ENCODE data around the gene RHCE.
"Not testable (repeated sequence)": the region's sequence is repeated elsewhere in the genome, so short reads cannot be mapped to it uniquely, and the experiment has no call there.

Gene RHCE

GRCh38 chr1:25383875-25384274 is 36.8 kb downstream of the RHCE start:
- not testable (repeated sequence) for H3K79me2 ChIP-seq (ENCODE audit: control insufficient read depth, insufficient read depth, low read length); H3K4me3 ChIP-seq (ENCODE audit: low read length); H2BK120ac ChIP-seq (ENCODE audit: low read depth, low read length); H2BK15ac ChIP-seq (replicated peaks; ENCODE audit: low read depth); H3K4ac ChIP-seq (ENCODE audit: low read depth, low read length); H4K5ac ChIP-seq (ENCODE audit: low read length); H4K8ac ChIP-seq (ENCODE audit: low read depth, low read length); H3K56ac ChIP-seq (ENCODE audit: low read length); H3K27ac ChIP-seq (ENCODE audit: low read depth, low read length); H2BK5ac ChIP-seq (ENCODE audit: low read length); H3K4me2 ChIP-seq (ENCODE audit: low read length); H3K27me3 ChIP-seq (ENCODE audit: insufficient read depth, low read length, poor library complexity); DNase-seq; H3K23ac ChIP-seq (ENCODE audit: low read length); H3K36me3 ChIP-seq (ENCODE audit: control insufficient read depth, insufficient read depth, low read length); H3K18ac ChIP-seq (ENCODE audit: low read length); H3K79me1 ChIP-seq (ENCODE audit: low read length); H2AK5ac ChIP-seq (ENCODE audit: low read length); H3K4me1 ChIP-seq (ENCODE audit: control insufficient read depth, low read depth, low read length); H3K9ac ChIP-seq (ENCODE audit: low read length)
- WGBS (ENCODE audit: extremely low coverage, insufficient coverage, low lambda C conversion rate) = no CpG with 5 or more reads among the region's 1 CpG

- not testable (repeated sequence) for H2AK5ac ChIP-seq (ENCODE audit: low read length); H3K4me1 ChIP-seq (ENCODE audit: control insufficient read depth, low read depth, low read length); H3K79me2 ChIP-seq (ENCODE audit: control insufficient read depth, insufficient read depth, low read length); H3K79me1 ChIP-seq (ENCODE audit: low read length); H3K36me3 ChIP-seq (ENCODE audit: control insufficient read depth, insufficient read depth, low read length); H4K5ac ChIP-seq (ENCODE audit: low read length); H3K18ac ChIP-seq (ENCODE audit: low read length); H2BK120ac ChIP-seq (ENCODE audit: low read depth, low read length); H3K27ac ChIP-seq (ENCODE audit: low read depth, low read length); H4K8ac ChIP-seq (ENCODE audit: low read depth, low read length); DNase-seq; H3K56ac ChIP-seq (ENCODE audit: low read length); H2BK15ac ChIP-seq (replicated peaks; ENCODE audit: low read depth); H3K4ac ChIP-seq (ENCODE audit: low read depth, low read length); H2BK5ac ChIP-seq (ENCODE audit: low read length); H3K27me3 ChIP-seq (ENCODE audit: insufficient read depth, low read length, poor library complexity); H3K4me2 ChIP-seq (ENCODE audit: low read length); H3K23ac ChIP-seq (ENCODE audit: low read length); H3K9ac ChIP-seq (ENCODE audit: low read length); H3K4me3 ChIP-seq (ENCODE audit: low read length)
- no CpG with 5 or more reads among the region's 1 CpG for WGBS (ENCODE audit: extremely low coverage, insufficient coverage, low lambda C conversion rate)
Measured at GRCh38 chr1:25383090-25383489, 37.5 kb downstream of the RHCE start.

GRCh38 chr1:25382543-25382942 is 38.1 kb downstream of the RHCE start:
- H3K27ac ChIP-seq (ENCODE audit: low read depth, low read length); H3K36me3 ChIP-seq (ENCODE audit: control insufficient read depth, insufficient read depth, low read length); H3K79me2 ChIP-seq (ENCODE audit: control insufficient read depth, insufficient read depth, low read length); H3K4me1 ChIP-seq (ENCODE audit: control insufficient read depth, low read depth, low read length); H3K18ac ChIP-seq (ENCODE audit: low read length); H3K56ac ChIP-seq (ENCODE audit: low read length); H4K8ac ChIP-seq (ENCODE audit: low read depth, low read length); H2BK15ac ChIP-seq (replicated peaks; ENCODE audit: low read depth); H2BK120ac ChIP-seq (ENCODE audit: low read depth, low read length); H3K4me3 ChIP-seq (ENCODE audit: low read length); H3K9ac ChIP-seq (ENCODE audit: low read length); H3K4me2 ChIP-seq (ENCODE audit: low read length); H4K5ac ChIP-seq (ENCODE audit: low read length); DNase-seq; H3K4ac ChIP-seq (ENCODE audit: low read depth, low read length); H3K79me1 ChIP-seq (ENCODE audit: low read length); H2AK5ac ChIP-seq (ENCODE audit: low read length); H3K27me3 ChIP-seq (ENCODE audit: insufficient read depth, low read length, poor library complexity); H3K23ac ChIP-seq (ENCODE audit: low read length); H2BK5ac ChIP-seq (ENCODE audit: low read length): not testable (repeated sequence)
- WGBS (ENCODE audit: extremely low coverage, insufficient coverage, low lambda C conversion rate) = no CpG with 5 or more reads among the region's 1 CpG

GRCh38 chr1:25378367-25378766 is 42.3 kb downstream of the RHCE start:
- not testable (repeated sequence) for H3K9ac ChIP-seq (ENCODE audit: low read length); H3K4me3 ChIP-seq (ENCODE audit: low read length); H3K27ac ChIP-seq (ENCODE audit: low read depth, low read length); H3K23ac ChIP-seq (ENCODE audit: low read length); H3K4me2 ChIP-seq (ENCODE audit: low read length); H2BK5ac ChIP-seq (ENCODE audit: low read length); H4K8ac ChIP-seq (ENCODE audit: low read depth, low read length); H4K5ac ChIP-seq (ENCODE audit: low read length); H3K79me1 ChIP-seq (ENCODE audit: low read length); H2BK120ac ChIP-seq (ENCODE audit: low read depth, low read length); H2BK15ac ChIP-seq (replicated peaks; ENCODE audit: low read depth); H3K18ac ChIP-seq (ENCODE audit: low read length); DNase-seq; H3K79me2 ChIP-seq (ENCODE audit: control insufficient read depth, insufficient read depth, low read length); H3K56ac ChIP-seq (ENCODE audit: low read length); H3K4me1 ChIP-seq (ENCODE audit: control insufficient read depth, low read depth, low read length); H3K27me3 ChIP-seq (ENCODE audit: insufficient read depth, low read length, poor library complexity); H3K4ac ChIP-seq (ENCODE audit: low read depth, low read length); H2AK5ac ChIP-seq (ENCODE audit: low read length); H3K36me3 ChIP-seq (ENCODE audit: control insufficient read depth, insufficient read depth, low read length)
- no CpG with 5 or more reads among the region's 3 CpGs for WGBS (ENCODE audit: extremely low coverage, insufficient coverage, low lambda C conversion rate)

- not testable (repeated sequence) for H2AK5ac ChIP-seq (ENCODE audit: low read length); H3K4me1 ChIP-seq (ENCODE audit: control insufficient read depth, low read depth, low read length); H2BK120ac ChIP-seq (ENCODE audit: low read depth, low read length); H3K79me2 ChIP-seq (ENCODE audit: control insufficient read depth, insufficient read depth, low read length); H3K18ac ChIP-seq (ENCODE audit: low read length); H4K8ac ChIP-seq (ENCODE audit: low read depth, low read length); H2BK15ac ChIP-seq (replicated peaks; ENCODE audit: low read depth); H3K4ac ChIP-seq (ENCODE audit: low read depth, low read length); H3K56ac ChIP-seq (ENCODE audit: low read length); H3K23ac ChIP-seq (ENCODE audit: low read length); H3K27ac ChIP-seq (ENCODE audit: low read depth, low read length); H3K9ac ChIP-seq (ENCODE audit: low read length); H3K4me2 ChIP-seq (ENCODE audit: low read length); H3K79me1 ChIP-seq (ENCODE audit: low read length); H2BK5ac ChIP-seq (ENCODE audit: low read length); H3K4me3 ChIP-seq (ENCODE audit: low read length); H3K27me3 ChIP-seq (ENCODE audit: insufficient read depth, low read length, poor library complexity); DNase-seq; H3K36me3 ChIP-seq (ENCODE audit: control insufficient read depth, insufficient read depth, low read length); H4K5ac ChIP-seq (ENCODE audit: low read length)
- no CpG with 5 or more reads among the region's 7 CpGs for WGBS (ENCODE audit: extremely low coverage, insufficient coverage, low lambda C conversion rate)
Measured at GRCh38 chr1:25371757-25372156, 48.9 kb downstream of the RHCE start.

- H3K27ac ChIP-seq (ENCODE audit: low read depth, low read length); H3K36me3 ChIP-seq (ENCODE audit: control insufficient read depth, insufficient read depth, low read length); H3K27me3 ChIP-seq (ENCODE audit: insufficient read depth, low read length, poor library complexity); H3K79me1 ChIP-seq (ENCODE audit: low read length); H2BK120ac ChIP-seq (ENCODE audit: low read depth, low read length); H2AK5ac ChIP-seq (ENCODE audit: low read length); H3K18ac ChIP-seq (ENCODE audit: low read length); H2BK5ac ChIP-seq (ENCODE audit: low read length); H4K5ac ChIP-seq (ENCODE audit: low read length); H3K4ac ChIP-seq (ENCODE audit: low read depth, low read length); H3K4me1 ChIP-seq (ENCODE audit: control insufficient read depth, low read depth, low read length); H3K56ac ChIP-seq (ENCODE audit: low read length); H3K4me3 ChIP-seq (ENCODE audit: low read length); H2BK15ac ChIP-seq (replicated peaks; ENCODE audit: low read depth); H3K79me2 ChIP-seq (ENCODE audit: control insufficient read depth, insufficient read depth, low read length); H3K9ac ChIP-seq (ENCODE audit: low read length); DNase-seq; H3K4me2 ChIP-seq (ENCODE audit: low read length); H4K8ac ChIP-seq (ENCODE audit: low read depth, low read length); H3K23ac ChIP-seq (ENCODE audit: low read length): not testable (repeated sequence)
- no CpG with 5 or more reads among the region's 12 CpGs for WGBS (ENCODE audit: extremely low coverage, insufficient coverage, low lambda C conversion rate)
Measured at GRCh38 chr1:25369691-25370271, 50.8 kb downstream of the RHCE start.

Data from mesendoderm (in vitro differentiated cells).